Superior temporal gyrus (tissue), 1 donor: ENCODE data around the gene LZTS3.
"Not testable (repeated sequence)": the region's sequence is repeated elsewhere in the genome, so short reads cannot be mapped to it uniquely, and the experiment has no call there.

Experiments used
- DNase-seq: peaks from one replicate; pipeline ENCODE4 v3.0.0-alpha.2; 2016; ENCODE audit errors: extremely low spot score

LZTS3 gene

DNA sequence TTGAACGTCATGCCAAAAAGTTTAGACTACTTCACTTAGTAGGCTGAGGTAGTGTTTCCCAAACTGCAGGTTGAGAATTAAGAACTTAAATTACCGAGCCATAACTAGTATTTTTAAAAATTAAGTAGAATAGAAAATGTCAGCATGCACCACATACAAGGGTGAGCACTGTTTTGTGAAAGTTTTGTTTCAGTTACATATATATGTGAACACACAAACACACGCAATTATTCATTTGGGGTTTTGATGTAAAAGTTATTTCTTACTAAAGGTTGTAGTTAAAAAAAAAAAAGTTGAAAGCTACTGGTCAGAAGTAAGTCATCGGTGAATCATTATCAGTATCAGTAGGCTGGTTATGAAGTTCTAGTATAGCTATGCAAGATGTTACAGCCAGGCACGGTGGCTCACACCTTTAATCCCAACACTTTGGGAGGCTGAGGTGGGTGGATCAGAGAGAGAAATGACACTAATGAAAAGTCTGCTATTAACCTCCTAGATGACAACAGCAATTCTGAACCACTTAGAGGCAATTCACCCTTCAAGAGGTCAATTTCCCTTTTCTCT is 37.8 kb downstream of the LZTS3 start:
- no peak for DNase-seq

DNA sequence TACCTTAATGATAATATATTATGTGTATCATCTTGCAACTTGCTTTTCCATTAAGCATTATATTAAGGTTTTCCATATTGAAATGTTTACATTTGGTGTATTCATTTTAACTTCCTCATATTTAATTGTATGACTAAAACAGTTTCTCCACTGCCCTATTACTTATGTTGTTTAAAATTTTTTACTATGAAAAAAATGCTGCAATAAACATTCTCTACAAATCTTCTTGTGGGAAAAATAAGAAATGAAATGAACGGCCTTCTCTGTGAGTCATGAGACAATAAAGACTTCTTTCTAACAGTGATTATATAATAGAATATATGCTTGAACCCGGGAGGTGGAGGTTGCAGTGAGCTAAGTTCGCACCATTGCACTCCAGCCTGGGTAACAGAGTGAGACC is 39.2 kb downstream of the LZTS3 start:
- no peak for DNase-seq

DNA sequence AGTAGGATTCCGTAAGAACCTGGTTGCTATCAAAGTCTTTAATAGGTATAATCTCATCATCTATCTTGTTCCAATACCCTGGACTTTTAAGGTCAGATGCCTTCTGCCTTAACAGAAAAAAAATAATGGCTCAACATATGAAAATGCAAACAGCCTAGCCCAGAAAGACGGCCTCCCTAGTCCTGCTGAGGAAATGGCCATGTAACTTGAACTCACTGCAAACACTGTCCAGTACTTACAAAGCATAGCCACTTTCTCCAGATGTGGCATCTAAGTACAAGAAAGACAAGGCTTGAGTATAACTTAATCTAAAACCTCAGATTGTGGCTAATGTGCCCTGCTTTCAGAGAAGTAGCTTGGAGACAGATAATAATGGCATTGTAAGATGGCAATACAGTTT is 40.2 kb downstream of the LZTS3 start:
- no peak for DNase-seq

GRCh38 chr20:3130051-3130600 is 43.2 kb downstream of the LZTS3 start:
- DNase-seq, result no peak

- no peak for DNase-seq
Observed at GRCh38 chr20:3129094-3129493, 44.3 kb downstream of the LZTS3 start.

DNA sequence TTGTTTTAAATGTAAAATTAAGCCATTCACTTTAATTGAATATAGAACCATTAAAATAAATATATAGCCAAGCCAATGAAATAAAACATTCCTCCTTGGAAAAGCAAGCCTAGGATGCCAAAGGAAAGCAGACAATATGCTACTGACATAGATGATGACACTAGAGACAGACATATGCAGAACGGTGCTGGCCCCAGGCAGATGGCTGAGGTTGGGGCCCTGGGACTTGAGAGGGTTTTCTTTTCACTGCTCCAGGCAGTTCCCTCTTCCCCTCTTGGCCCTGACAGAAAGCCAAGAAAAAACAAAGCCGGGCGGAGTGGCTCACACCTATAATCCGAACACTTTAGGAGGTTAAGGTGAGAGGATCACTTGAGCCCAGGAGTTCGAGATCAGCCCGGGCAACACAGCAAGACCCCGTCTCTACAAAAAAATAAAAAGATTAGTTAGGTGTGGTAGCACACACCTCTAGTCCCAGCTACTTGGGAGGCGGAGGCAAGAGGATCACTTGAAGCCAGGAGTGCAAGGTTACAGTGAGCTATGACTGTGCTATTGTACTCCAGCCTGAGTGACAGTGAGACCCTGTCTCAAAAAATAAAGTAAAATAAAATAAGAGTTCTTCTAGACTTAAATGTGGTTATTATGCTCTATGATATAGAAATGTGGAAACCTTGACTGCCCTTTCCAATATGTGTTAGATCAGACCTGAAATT is 44.9 kb downstream of the LZTS3 start:
- DNase-seq, result no peak

DNA sequence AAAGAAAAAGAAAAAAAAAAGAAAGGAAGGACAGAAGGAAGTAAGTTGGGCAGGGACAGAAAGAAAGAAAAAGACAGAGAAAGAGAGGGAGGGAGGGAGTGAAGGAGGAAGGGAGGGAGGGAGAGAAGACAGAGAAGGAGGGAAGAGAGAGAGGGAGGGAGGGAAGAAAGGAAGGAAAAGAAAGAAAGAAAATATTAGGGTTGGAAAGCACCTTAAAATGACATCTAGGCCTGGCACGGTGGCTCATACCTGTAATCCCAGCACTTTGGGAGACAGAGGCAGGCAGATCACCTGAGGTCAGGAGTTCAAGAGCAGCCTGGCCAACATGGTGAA is 46.9 kb downstream of the LZTS3 start:
- no peak for DNase-seq

DNA sequence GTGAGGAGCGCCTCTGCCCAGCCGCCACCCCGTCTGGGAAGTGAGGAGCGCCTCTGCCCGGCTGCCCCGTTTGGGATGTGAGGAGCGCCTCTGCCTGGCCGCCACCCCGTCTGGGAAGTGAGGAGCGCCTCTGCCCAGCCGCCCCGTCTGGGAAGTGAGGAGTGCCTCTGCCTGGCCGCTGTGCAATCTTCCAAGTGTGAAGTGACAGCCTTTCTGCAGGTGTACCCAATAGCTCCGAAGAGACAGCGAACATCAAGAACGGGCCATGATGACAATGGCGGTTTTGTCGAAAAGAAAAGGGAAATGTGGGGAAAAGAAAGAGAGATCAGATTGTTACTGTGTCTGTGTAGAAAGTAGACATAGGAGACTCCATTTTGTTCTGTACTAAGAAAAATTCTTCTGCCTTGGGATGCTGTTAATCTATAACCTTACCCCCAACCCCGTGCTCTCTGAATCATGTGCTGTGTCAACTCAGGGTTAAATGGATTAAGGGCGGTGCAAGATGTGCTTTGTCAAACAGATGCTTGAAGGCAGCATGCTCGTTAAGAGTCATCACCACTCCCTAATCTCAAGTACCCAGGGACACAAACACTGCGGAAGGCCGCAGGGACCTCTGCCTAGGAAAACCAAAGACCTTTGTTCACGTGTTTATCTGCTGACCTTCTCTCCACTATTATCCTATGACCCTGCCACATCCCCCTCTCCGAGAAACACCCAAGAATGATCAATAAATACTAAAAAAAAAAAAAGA is 47.4 kb downstream of the LZTS3 start:
- not testable (repeated sequence) for DNase-seq

GRCh38 chr20:3124773-3125560 is 48.4 kb downstream of the LZTS3 start:
- DNase-seq, result not testable (repeated sequence)

DNA sequence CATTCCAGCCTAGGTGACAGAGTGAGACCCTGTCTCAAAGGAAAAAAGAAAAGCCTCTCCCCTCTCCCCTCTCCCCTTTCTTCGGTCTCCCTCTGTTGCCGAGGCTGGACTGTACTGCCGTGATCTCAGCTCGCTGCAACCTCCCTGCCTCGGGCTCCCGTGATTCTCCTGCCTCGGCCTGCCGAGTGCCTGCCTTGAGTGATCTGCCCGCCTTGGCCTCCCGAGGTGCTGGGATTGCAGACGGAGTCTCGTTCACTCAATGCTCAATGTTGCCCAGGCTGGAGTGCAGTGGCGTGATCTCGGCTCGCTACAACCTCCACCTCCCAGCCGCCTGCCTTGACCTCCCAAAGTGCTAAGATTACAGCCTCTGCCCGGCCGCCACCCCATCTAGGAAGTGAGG is 49.2 kb downstream of the LZTS3 start:
- not testable (repeated sequence) for DNase-seq

GRCh38 chr20:3123542-3123941 is 49.8 kb downstream of the LZTS3 start:
- no peak for DNase-seq

DNA sequence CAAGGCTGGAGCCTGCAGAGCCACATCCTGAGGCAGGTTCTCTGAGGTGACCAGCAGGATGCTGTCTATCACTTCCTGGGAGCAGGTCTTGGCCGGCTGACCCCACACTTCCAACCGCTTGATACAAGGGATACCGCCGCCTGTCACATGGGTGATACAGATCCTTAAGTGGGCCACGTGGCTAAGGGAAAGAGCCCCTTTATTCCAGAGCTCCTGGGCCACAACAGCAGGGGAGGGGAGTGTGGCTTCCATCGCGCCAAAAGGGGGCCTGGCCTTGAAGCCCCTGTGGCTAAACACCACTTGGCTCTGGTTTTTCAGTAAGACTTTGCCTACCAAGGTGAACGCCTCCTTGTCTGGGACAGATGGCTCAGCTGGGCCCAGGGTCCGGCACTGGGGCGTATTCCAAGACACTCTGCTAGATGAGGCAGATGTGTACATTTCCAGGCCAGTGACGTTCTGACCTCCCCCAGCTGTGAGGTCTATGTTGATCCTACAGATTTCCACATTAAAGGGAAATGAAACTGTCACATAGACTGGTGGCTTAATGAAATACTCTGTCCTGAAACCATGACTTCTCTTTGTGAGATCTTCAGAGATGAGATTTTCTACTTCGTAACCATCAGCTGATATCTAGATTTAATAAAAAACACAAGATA is 51.3 kb downstream of the LZTS3 start:
- DNase-seq, result no peak

GRCh38 chr20:3121271-3121911 is 52.0 kb downstream of the LZTS3 start:
- DNase-seq, result no peak

- no peak for DNase-seq
Observed at GRCh38 chr20:3119044-3119443, 54.3 kb downstream of the LZTS3 start.

GRCh38 chr20:3117839-3118379 is 55.4 kb downstream of the LZTS3 start:
- peak; percentile 73 for DNase-seq

DNA sequence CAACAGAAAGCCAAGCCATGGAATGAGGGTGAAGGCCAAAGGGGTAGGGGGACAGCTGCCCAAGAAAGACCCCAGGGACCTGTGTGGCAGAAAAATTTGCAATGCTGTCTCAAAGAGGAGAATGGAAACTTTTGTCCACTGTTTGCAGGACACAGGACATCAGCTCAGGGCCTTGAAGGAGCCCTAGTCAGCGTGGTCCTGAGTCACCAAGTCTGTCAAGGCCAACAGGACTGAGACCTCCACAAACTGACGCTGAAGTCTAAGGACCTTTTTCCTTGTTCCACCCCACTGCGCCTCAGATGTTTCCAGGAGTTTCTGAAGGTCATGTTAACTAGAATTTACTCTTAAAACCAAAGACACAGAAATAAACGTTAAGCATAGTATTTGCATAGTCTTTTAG is 57.0 kb downstream of the LZTS3 start:
- no peak for DNase-seq

DNA sequence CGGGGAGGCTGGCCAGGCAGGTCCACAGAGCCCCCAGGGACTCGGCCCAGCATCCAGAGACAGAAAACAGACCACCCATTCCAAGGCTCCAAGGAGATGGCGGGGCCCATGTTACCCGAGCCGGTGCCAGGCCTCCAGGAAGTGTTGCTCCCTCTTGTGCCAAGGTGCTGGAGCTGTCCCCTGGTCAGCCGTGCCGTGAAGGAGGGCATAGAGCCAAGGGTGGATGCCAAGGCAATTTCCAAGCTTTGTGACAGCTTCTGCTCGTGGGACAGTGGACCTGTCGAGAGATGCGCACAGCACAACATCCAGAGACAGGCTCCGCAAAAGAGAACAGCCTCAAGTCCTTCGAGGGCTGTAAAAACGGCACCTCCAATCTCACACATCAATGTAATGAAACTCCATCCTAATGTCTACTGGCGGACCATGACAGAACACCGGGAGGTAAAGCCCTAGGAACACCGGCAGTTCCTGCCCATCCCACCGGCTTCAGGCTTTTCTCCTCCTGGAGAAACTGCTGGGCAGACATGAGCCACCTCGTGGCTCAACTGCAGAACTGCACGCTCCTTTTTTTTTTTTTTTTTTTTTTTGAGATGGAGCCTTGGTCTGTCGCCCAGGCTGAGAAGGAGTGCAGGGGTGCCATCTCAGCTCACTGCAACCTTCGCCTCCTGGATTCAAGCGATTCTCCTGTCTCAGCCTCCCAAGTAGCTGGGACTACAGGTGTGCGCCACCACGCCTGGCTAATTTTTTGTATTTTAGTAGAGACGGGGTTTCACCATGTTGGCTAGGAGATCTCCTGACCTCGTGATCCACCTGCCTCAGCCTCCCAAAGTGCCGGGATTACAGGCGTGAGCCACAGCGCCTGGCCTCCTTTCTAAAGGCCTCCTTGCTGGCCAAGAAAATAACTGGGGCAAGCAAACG is 57.9 kb downstream of the LZTS3 start:
- peak; percentile 87 for DNase-seq
